Lower lobe of right lung (tissue), 2 donors: Measurements from ENCODE around the gene CCDC85C. TPM values are rescaled to one million over a fixed set of nuclear protein-coding genes. Genes with fewer than 3 reads are reported as not detected.

Experiments
- ATAC-seq, 2 donors: fragments of 200-7000 bp; cut with Tn5 transposase; one replicate each; pipeline ENCODE4 v1.9.1; 2020 to 2022; ENCODE audit warnings: mild to moderate bottlenecking in 2 of 2, moderate library complexity in 2 of 2
- DNase-seq: peaks from one replicate; pipeline ENCODE4 v3.0.0-alpha.2; 2020
- H3K27ac ChIP-seq: fragments of 200-600 bp; one replicate; pipeline ENCODE4 v1.8.0; 2022
- H3K27me3 ChIP-seq: fragments of 200-600 bp; one replicate; pipeline ENCODE4 v1.8.0; 2022; ENCODE audit warnings: low read depth
- H3K36me3 ChIP-seq: fragments of 200-600 bp; one replicate; pipeline ENCODE4 v1.8.0; 2022; ENCODE audit warnings: mild to moderate bottlenecking
- H3K4me1 ChIP-seq: fragments of 200-600 bp; one replicate; pipeline ENCODE4 v1.8.0; 2022
- H3K4me3 ChIP-seq: fragments of 200-600 bp; one replicate; pipeline ENCODE4 v1.8.0; 2022; ENCODE audit warnings: mild to moderate bottlenecking
- H3K9me3 ChIP-seq: fragments of 200-600 bp; one replicate; pipeline ENCODE4 v1.8.0; 2022
- intact Hi-C: fragments of 100-400 bp; cut with DNase I; formaldehyde crosslinking; loops from one replicate; pipeline ENCODE4 v1.11.0; 2022
- total RNA-seq: library from RNA; stranded (reverse); fragmentation: NEBNext Ultra II Directional; extraction: Animal tissue kit (Norgen Biotek cat#: 25700); gene quantifications from one replicate; pipeline ENCODE4 v1.2.1, GENCODE V29; 2021
- TF ChIP-seq, protein P1 (sequence below): fragments of 200-600 bp; IDR thresholded peaks from one replicate; pipeline ENCODE4 v1.8.0; 2022; ENCODE audit warnings: antibody characterized with exemption, mild to moderate bottlenecking
- donor health status: DM: no; HTN: yes; CAD: no; lungs with severe emphysema.

CCDC85C gene
- total RNA-seq, 1 donor from 2014 or later: 15.3 TPM

DNA sequence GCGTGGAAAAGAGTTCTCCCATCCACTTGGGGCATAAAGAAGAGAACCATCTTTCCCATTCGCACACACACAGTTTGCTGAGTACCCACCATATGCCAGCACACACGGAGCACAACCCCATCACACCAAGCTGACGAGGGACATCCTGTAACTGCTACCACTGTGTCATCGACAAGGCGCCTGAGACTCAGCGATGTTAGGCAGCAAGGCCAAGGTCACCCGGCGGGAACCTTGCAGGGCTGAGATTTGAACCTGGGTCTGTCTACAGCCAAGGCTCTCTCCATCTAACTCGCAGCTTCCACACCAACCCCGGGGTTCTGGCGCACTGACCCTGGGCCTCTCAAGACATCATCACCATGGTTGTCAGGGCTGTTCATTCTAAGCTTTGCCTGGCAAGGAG, 60.0 kb downstream of the CCDC85C start:
- intact Hi-C loops: no loop called here
- no peak overlapping the region for H3K4me3 ChIP-seq
- H3K36me3 ChIP-seq: no peaks in the 10 kb centered on the region
- no peak overlapping the region for H3K27ac ChIP-seq
- TF ChIP-seq, protein P1, sequence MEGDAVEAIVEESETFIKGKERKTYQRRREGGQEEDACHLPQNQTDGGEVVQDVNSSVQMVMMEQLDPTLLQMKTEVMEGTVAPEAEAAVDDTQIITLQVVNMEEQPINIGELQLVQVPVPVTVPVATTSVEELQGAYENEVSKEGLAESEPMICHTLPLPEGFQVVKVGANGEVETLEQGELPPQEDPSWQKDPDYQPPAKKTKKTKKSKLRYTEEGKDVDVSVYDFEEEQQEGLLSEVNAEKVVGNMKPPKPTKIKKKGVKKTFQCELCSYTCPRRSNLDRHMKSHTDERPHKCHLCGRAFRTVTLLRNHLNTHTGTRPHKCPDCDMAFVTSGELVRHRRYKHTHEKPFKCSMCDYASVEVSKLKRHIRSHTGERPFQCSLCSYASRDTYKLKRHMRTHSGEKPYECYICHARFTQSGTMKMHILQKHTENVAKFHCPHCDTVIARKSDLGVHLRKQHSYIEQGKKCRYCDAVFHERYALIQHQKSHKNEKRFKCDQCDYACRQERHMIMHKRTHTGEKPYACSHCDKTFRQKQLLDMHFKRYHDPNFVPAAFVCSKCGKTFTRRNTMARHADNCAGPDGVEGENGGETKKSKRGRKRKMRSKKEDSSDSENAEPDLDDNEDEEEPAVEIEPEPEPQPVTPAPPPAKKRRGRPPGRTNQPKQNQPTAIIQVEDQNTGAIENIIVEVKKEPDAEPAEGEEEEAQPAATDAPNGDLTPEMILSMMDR: no peak
- no peak for DNase-seq
- peaks cover 13% of the 10 kb centered on the region for H3K4me1 ChIP-seq
- ATAC-seq: no peak
- no peaks in the 10 kb centered on the region for H3K9me3 ChIP-seq
- H3K27me3 ChIP-seq: no peaks in the 10 kb centered on the region

DNA sequence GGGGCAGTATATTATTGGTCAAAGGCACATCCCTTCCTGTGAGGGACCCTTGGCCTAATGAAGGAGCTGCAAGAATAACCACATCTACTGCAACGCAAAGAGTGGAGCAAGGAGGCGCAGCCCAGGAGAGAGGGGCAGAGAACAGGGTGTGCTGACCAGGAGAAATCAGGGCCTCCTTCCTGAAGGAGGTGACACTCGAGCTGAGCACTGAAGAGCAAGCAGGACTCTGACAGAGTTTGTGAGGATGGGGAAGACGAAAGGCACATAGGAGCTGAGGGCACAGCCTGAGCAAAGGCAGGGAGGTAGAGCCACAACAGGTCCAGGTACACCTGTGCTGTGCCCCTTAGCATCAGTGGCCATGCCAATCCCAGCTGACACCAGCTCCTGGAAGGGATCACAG, 60.6 kb downstream of the CCDC85C start:
- TF ChIP-seq, protein P1: no peak
- Histone ChIP-seq H3K4me3 (no peak overlapping the region), H3K4me1 (peaks cover 13% of the 10 kb centered on the region)

DNA sequence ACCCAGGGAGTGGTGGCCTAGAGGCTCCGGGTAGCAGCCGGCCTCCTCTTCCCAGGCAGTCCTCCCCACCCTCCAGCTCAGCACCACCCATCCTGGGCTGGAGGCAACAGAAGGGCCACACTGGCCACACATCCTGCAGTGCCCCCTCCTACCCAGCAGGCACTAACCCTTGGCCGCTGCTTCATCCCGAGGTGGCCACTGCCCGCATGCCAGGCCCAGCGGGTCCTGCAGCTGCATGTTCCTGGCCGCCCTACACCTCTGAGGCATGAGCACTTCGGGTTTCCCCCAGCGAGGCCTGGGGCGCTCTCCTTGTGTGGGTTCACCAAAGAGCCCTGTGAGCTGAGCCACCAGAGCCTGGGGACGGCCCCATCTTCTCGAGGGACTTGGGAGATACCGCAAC, 61.4 kb downstream of the CCDC85C start:
- Histone ChIP-seq H3K27ac (no peak overlapping the region), H3K9me3 (no peaks in the 10 kb centered on the region), H3K27me3 (no peaks in the 10 kb centered on the region), H3K4me1 (peaks cover 17% of the 10 kb centered on the region), H3K4me3 (no peak overlapping the region), H3K36me3 (no peaks in the 10 kb centered on the region)
- DNase-seq: no peak
- TF ChIP-seq, protein P1: no peak
- ATAC-seq: no peak
- intact Hi-C loops: no loop called here

More for the DNA sequence above, 60.6 kb downstream of the CCDC85C start:
- H3K27me3 ChIP-seq: no peaks in the 10 kb centered on the region
- intact Hi-C loops: no loop called here
- no peak overlapping the region for H3K27ac ChIP-seq
- no peaks in the 10 kb centered on the region for H3K36me3 ChIP-seq
- DNase-seq (no peak), ATAC-seq (no peak)
- H3K9me3 ChIP-seq: no peaks in the 10 kb centered on the region

DNA sequence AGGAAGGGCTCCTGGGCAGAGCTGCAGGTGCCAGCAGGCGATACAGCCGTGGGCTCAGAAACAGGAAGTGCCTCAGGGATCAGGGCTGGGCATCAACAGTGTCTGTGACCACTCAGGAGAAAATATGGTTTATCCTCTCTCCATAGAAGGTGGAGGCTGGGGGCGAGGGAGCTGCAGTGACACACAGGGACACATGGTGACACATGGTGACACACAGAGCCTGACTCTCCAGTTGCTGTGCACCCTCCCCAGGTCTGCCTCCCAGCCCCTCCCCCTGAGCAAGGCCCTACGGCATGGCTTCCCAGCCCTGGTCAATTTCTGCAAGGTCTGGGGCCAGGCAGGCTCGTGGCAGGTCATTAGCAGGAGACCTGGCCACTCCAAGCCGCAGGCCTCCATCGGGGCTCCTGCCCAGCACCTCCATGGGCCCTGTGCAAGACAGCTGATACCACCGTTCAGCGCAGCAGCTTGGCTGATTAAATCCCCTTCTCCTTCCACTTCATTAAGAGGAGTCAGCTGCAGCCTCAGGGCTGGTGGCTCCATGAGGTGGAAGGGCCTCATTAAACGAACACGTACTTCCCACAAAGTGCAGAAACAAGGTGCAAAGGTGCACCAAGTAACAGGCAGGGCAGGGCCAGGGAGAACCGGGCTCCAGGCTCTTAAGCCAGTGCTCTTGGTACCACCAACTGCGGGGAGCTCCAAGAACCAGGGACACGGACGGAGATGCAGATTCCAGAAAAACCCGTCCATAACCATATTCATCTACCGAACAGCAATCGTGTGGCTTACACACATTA, 62.1 kb downstream of the CCDC85C start:
- ATAC-seq: peak in 1 of 2 donors; percentile 3
- Histone ChIP-seq H3K27ac (no peak overlapping the region), H3K4me3 (no peak overlapping the region), H3K9me3 (no peaks in the 10 kb centered on the region), H3K4me1 (peaks cover 18% of the 10 kb centered on the region), H3K27me3 (no peaks in the 10 kb centered on the region), H3K36me3 (no peaks in the 10 kb centered on the region)
- no peak for DNase-seq
- TF ChIP-seq, protein P1: no peak
- intact Hi-C loops: no loop called here

DNA sequence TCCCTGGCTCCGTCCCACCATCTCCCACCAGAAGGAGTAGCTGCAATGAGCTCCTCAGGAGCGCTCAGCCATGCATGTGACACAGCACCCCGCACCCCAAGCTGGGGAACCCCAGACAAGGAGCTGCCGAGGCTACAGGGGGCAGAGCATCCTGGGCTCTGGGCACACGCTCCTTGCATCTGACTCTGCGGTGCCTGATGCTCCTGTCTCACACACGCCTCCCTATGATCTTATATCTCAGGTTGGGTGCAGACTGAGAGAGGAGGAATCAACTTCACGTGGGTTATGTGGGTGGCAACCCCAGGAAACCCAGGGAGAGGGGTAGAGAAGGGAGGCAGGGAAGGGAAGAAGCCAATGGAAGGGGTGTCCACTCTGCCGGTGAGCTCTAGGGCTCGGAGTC, 62.8 kb downstream of the CCDC85C start:
- Histone ChIP-seq H3K27me3 (no peaks in the 10 kb centered on the region), H3K9me3 (no peaks in the 10 kb centered on the region), H3K36me3 (no peaks in the 10 kb centered on the region), H3K4me3 (no peak overlapping the region), H3K4me1 (peaks cover 18% of the 10 kb centered on the region), H3K27ac (no peak overlapping the region)
- intact Hi-C loops: no loop called here
- ATAC-seq: no peak
- TF ChIP-seq, protein P1: no peak
- DNase-seq: no peak
